22Rv1 (cell line): ENCODE measurements around the gene SLC39A11.
"Not testable (repeated sequence)": the region's sequence is repeated elsewhere in the genome, so short reads cannot be mapped to it uniquely, and the experiment has no call there.

Experiments used
- H3K27ac ChIP-seq: fragments of 450-650 bp; 2 replicates; pipeline ENCODE4 v1.5.1; 2017
- ZFX ChIP-seq: fragments of 450-650 bp; IDR thresholded peaks from 2 replicates; pipeline ENCODE4 v1.6.1; 2017; ENCODE audit warnings: antibody characterized with exemption, borderline replicate concordance
- TF ChIP-seq, protein P1 (sequence below): fragments of 450-650 bp; IDR thresholded peaks from 2 replicates; pipeline ENCODE4 v1.5.1; 2017; ENCODE audit warnings: mild to moderate bottlenecking

SLC39A11 gene

GRCh38 chr17:73098919-73099318, 6.4 kb upstream of the SLC39A11 start:
- H3K27ac ChIP-seq = no peak overlapping the region
- TF ChIP-seq, protein P1, sequence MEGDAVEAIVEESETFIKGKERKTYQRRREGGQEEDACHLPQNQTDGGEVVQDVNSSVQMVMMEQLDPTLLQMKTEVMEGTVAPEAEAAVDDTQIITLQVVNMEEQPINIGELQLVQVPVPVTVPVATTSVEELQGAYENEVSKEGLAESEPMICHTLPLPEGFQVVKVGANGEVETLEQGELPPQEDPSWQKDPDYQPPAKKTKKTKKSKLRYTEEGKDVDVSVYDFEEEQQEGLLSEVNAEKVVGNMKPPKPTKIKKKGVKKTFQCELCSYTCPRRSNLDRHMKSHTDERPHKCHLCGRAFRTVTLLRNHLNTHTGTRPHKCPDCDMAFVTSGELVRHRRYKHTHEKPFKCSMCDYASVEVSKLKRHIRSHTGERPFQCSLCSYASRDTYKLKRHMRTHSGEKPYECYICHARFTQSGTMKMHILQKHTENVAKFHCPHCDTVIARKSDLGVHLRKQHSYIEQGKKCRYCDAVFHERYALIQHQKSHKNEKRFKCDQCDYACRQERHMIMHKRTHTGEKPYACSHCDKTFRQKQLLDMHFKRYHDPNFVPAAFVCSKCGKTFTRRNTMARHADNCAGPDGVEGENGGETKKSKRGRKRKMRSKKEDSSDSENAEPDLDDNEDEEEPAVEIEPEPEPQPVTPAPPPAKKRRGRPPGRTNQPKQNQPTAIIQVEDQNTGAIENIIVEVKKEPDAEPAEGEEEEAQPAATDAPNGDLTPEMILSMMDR = no peak
- TF ChIP-seq ZFX = no peak

GRCh38 chr17:73097973-73098765, 5.7 kb upstream of the SLC39A11 start:
- H3K27ac ChIP-seq = not testable (repeated sequence)

DNA sequence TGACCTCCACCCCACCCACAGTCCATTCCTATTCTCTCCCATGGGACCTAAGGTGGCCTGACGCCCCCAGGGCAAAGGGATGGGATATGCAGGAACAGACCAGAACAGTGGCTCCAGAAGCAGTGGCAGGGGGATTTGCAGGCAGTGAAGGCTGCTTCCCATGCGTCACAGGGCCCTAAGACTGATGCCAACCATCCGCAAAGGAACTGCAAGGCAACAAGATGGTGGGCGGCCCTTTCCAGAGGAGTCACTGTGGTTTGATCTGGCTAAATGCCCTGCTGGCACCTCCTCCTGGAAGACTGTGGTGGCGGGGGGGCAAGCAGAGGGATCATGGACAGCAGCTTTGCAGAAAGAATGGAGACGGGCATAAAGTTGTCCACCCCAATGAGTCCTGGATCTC, 4.4 kb upstream of the SLC39A11 start:
- no peak overlapping the region for H3K27ac ChIP-seq
- TF ChIP-seq ZFX = no peak

DNA sequence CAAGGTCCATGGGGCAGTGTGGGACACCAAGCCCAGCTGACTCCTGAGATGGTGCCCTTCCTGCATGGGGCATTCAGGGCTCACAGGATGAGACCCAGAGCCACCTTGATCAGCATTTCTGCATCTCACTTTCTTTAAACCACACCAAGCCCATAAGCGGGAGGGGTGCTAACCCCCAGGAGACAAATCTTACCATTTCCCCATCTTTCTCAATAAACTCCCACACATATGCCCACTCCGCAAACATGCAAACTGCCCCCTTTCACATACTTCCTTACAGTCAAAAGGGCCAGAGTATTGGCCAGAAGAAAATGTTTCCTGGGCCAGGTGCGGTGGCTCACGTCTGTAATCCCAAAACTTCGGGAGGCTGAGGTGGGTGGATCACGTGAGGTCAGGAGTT, 3.7 kb upstream of the SLC39A11 start:
- TF ChIP-seq ZFX = no peak
- TF ChIP-seq, protein P1 = no peak
- no peak overlapping the region for H3K27ac ChIP-seq

- peak overlapping the region; percentile 29; the same call in 1 of the 2 replicates for H3K27ac ChIP-seq
- TF ChIP-seq ZFX = no peak
- TF ChIP-seq, protein P1 = no peak
Measured at GRCh38 chr17:73093286-73093685, 798 bp upstream of the SLC39A11 start.

GRCh38 chr17:73091770-73092522, 542 bp downstream of the SLC39A11 start:
- TF ChIP-seq, protein P1 = no peak
- TF ChIP-seq ZFX = no peak
- H3K27ac ChIP-seq = peak overlapping the region; percentile 29; the same call in 1 of the 2 replicates

GRCh38 chr17:73091410-73091769, 1.1 kb downstream of the SLC39A11 start:
- TF ChIP-seq ZFX = no peak
- TF ChIP-seq, protein P1 = no peak
- no peak overlapping the region for H3K27ac ChIP-seq

DNA sequence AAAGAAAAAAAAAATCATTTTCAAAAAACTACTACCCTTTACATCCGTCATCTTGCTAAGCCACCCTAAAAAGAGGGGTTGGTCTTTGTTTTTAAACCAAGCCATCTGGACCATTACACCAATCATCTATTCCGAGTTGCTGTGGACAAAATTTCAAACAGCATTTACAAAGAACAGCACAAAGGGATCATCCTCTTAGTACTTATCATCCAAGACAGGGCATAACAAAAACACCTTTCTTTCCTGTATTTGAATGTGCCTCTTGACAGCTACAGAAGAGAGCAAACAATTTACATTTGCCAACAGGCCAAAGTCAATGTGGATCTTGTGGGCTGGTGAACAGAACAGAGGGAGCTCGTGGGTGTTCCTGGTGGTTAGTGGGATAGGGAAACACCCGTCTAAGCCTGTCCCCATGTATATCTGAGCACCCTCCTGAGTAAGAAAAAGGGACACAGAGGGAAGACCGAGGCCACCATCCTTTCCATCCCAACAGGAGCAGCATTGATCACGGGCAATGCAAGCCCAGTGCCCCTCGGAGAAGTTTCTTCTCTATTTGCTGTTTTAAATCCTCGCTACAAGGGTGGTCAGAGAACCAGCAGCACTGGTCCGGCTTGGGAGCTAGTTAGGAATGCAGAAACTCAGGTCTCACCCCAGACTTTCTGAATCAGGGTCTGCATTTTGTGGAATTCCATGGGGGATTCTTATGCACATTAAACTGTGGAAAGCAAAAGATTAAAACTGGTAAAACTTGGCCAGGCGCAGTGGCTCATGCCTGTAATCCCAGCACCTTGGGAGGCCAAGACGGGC, 1.9 kb downstream of the SLC39A11 start:
- no peak overlapping the region for H3K27ac ChIP-seq
- TF ChIP-seq, protein P1 = no peak
- no peak for TF ChIP-seq ZFX
